ENCODE measurements around the gene MSI2. TPM values are rescaled to one million over a fixed set of nuclear protein-coding genes. Genes with fewer than 3 reads are reported as not detected.
A peak's percentile ranks its signal among the peaks of the same experiment; 100 is the strongest.

Gene MSI2
- total RNA-seq, 2 donors from 2014 or later: 88.3 to 114 TPM

DNA sequence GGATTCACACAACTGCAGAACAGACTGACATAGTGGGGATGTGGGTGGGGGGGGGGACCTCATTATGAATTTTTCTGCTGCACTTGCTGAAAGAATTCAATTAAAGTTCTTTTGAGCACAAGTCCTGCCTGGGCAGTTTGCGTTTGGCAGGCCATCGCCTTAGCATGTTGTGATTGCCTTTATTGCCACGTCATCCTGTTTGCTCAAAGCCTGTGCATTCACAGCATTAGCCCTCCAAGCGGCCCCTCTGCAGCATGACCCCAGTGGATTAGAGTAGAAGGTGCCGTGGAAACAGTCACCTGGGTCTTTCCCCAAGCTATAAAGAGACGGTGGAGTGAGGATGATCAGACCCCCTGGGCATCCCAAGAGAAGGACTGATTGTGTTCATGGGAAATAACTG lies 17.2 kb downstream of the MSI2 start:
- Histone ChIP-seq H3K27me3 (ENCODE audit: control insufficient read depth, insufficient read depth, low read length, poor library complexity, severe bottlenecking) (no peaks in the 10 kb centered on the region), H3K36me3 (ENCODE audit: control insufficient read depth, insufficient read depth, low read length) (peaks cover 48% of the 10 kb centered on the region), H3K4me1 (ENCODE audit: control insufficient read depth, insufficient read depth, low read length) (no peaks in the 10 kb centered on the region), H3K27ac (ENCODE audit: low read depth, low read length) (peak overlapping the region; percentile 3), H3K9ac (ENCODE audit: extremely low read depth, low read length, poor library complexity, severe bottlenecking) (no peak overlapping the region), H3K9me3 (ENCODE audit: control insufficient read depth, low read length) (no peaks in the 10 kb centered on the region), H3K4me3 (ENCODE audit: low read length) (no peak overlapping the region)
- no peaks in the 10 kb centered on the region for H3K27me3 Mint-ChIP-seq (ENCODE audit: insufficient read depth)
- no peak overlapping the region for H3K27ac Mint-ChIP-seq
- no peak for TF ChIP-seq CTCF (conservative IDR thresholded peaks at IDR 0.05)
- 93 to 94% methylated on average over 5 to 6 of the region's 6 CpGs for WGBS, 2 experiments (ENCODE audit: insufficient coverage in 1 of 2, insufficient read length in 1 of 2)
- peaks cover 57% of the 10 kb centered on the region for H3K36me3 Mint-ChIP-seq (ENCODE audit: low read depth)
- DNase-seq: no peak
- H3K9me3 Mint-ChIP-seq: no peaks in the 10 kb centered on the region
- peaks cover 20% of the 10 kb centered on the region for H3K4me1 Mint-ChIP-seq
- H3K4me3 Mint-ChIP-seq: no peak overlapping the region

- no peak for TF ChIP-seq CTCF (conservative IDR thresholded peaks at IDR 0.05)
- Histone ChIP-seq H3K9ac (ENCODE audit: extremely low read depth, low read length, poor library complexity, severe bottlenecking) (no peak overlapping the region), H3K9me3 (ENCODE audit: control insufficient read depth, low read length) (no peaks in the 10 kb centered on the region), H3K27me3 (ENCODE audit: control insufficient read depth, insufficient read depth, low read length, poor library complexity, severe bottlenecking) (no peaks in the 10 kb centered on the region), H3K27ac (ENCODE audit: low read depth, low read length) (peak overlapping the region; percentile 3), H3K36me3 (ENCODE audit: control insufficient read depth, insufficient read depth, low read length) (peaks cover 47% of the 10 kb centered on the region), H3K4me3 (ENCODE audit: low read length) (no peak overlapping the region), H3K4me1 (ENCODE audit: control insufficient read depth, insufficient read depth, low read length) (no peaks in the 10 kb centered on the region)
- WGBS, 2 experiments (ENCODE audit: insufficient coverage in 1 of 2, insufficient read length in 1 of 2): 99 to 100% methylated on average over 2 to 3 of the region's 3 CpGs
- Mint-ChIP-seq H3K9me3 (no peaks in the 10 kb centered on the region), H3K36me3 (ENCODE audit: low read depth) (peaks cover 57% of the 10 kb centered on the region), H3K4me1 (peaks cover 20% of the 10 kb centered on the region), H3K27ac (peak overlapping the region; percentile 13), H3K4me3 (no peak overlapping the region), H3K27me3 (ENCODE audit: insufficient read depth) (no peaks in the 10 kb centered on the region)
- no peak for DNase-seq
Observed at GRCh38 chr17:57274162-57274561, 17.8 kb downstream of the MSI2 start.

GRCh38 chr17:57275071-57275764 lies 18.9 kb downstream of the MSI2 start:
- Histone ChIP-seq H3K27me3 (ENCODE audit: control insufficient read depth, insufficient read depth, low read length, poor library complexity, severe bottlenecking) (no peaks in the 10 kb centered on the region), H3K4me3 (ENCODE audit: low read length) (no peak overlapping the region), H3K36me3 (ENCODE audit: control insufficient read depth, insufficient read depth, low read length) (peaks cover 50% of the 10 kb centered on the region), H3K4me1 (ENCODE audit: control insufficient read depth, insufficient read depth, low read length) (no peaks in the 10 kb centered on the region), H3K27ac (ENCODE audit: low read depth, low read length) (no peak overlapping the region), H3K9me3 (ENCODE audit: control insufficient read depth, low read length) (no peaks in the 10 kb centered on the region), H3K9ac (ENCODE audit: extremely low read depth, low read length, poor library complexity, severe bottlenecking) (no peak overlapping the region)
- H3K9me3 Mint-ChIP-seq: no peaks in the 10 kb centered on the region
- TF ChIP-seq CTCF (conservative IDR thresholded peaks at IDR 0.05): no peak
- no peak overlapping the region for H3K4me3 Mint-ChIP-seq
- DNase-seq: no peak
- H3K27me3 Mint-ChIP-seq (ENCODE audit: insufficient read depth): no peaks in the 10 kb centered on the region
- WGBS, 2 experiments (ENCODE audit: insufficient coverage in 1 of 2, insufficient read length in 1 of 2): 95 to 100% methylated on average over 4 to 6 of the region's 6 CpGs
- H3K4me1 Mint-ChIP-seq: peaks cover 16% of the 10 kb centered on the region
- peaks cover 57% of the 10 kb centered on the region for H3K36me3 Mint-ChIP-seq (ENCODE audit: low read depth)
- no peak overlapping the region for H3K27ac Mint-ChIP-seq

Measured in endodermal cell (in vitro differentiated cells).